Thyroid gland (tissue), 4 donors: ENCODE measurements around the gene CHRM5. TPM values are rescaled to one million over a fixed set of nuclear protein-coding genes. Genes with fewer than 3 reads are reported as not detected.

Source experiments
- DNase-seq, 2 donors: peaks; one replicate each; pipeline ENCODE4 v3.0.0-alpha.2; 2019
- H3K27ac ChIP-seq, 3 donors: fragments of 200-600 bp; sonication (generic); 1 replicate in 2 of 3; 2 replicates in 1 of 3; pipeline ENCODE4 v1.5.1; 2016 to 2019; ENCODE audit warnings: mild to moderate bottlenecking in 1 of 3, moderate library complexity in 1 of 3
- H3K27me3 ChIP-seq: fragments of 200-600 bp; sonication (generic); one replicate; pipeline ENCODE4 v1.5.1; 2019
- H3K36me3 ChIP-seq, 2 donors: fragments of 200-600 bp; sonication (generic); one replicate each; pipeline ENCODE4 v1.5.1; 2016 to 2019
- H3K4me1 ChIP-seq, 2 donors: fragments of 200-600 bp; sonication (generic); one replicate each; pipeline ENCODE4 v1.5.1; 2017 to 2019
- H3K4me3 ChIP-seq, 3 donors: fragments of 200-600 bp; sonication (generic); replicated peaks in 1 of 3; 1 replicate in 2 of 3; 2 replicates in 1 of 3; pipeline ENCODE4 v1.5.1; 2016; ENCODE audit warnings: mild to moderate bottlenecking in 1 of 3
- H3K9me3 ChIP-seq: fragments of 200-600 bp; sonication (generic); one replicate; pipeline ENCODE4 v1.5.1; 2017
- CTCF ChIP-seq, 6 experiments: fragments of 200-600 bp in 3 of 6; fragments of 450-650 bp in 3 of 6; sonication (generic) in 3 of 6; IDR thresholded peaks; one replicate each; pipeline ENCODE4 v1.5.1; 2016 to 2019; ENCODE audit warnings: antibody characterized with exemption in 6 of 6, mild to moderate bottlenecking in 2 of 6, inconsistent platforms in 1 of 6, moderate library complexity in 1 of 6
- POLR2A ChIP-seq, 2 donors: fragments of 450-650 bp; IDR thresholded peaks; one replicate each; pipeline ENCODE4 v1.6.1; 2017; ENCODE audit warnings: antibody characterized with exemption in 2 of 2, mild to moderate bottlenecking in 2 of 2, moderate library complexity in 1 of 2
- WGBS, 2 donors: methylation state at CpG; one replicate each; pipeline ENCODE4 v1.1.5; 2017; 5-methylcytosine and 5-hydroxymethylcytosine counted together
- intact Hi-C: fragments of 100-400 bp; cut with DNase I; formaldehyde crosslinking; loops from one replicate; pipeline ENCODE4 v1.15.1; 2023
- total RNA-seq, 4 donors: library from RNA; depleted of rRNA; stranded (reverse); fragments of >200 nt; gene quantifications; one replicate each; pipeline ENCODE4 v1.2.3, GENCODE V29; 2016

The CHRM5 gene
- total RNA-seq, 4 donors from 2014 or later = not detected

- intact Hi-C loops = no loop called here
- Histone ChIP-seq H3K27me3 (no peaks in the 10 kb centered on the region), H3K27ac (no peak overlapping the region), H3K9me3 (no peaks in the 10 kb centered on the region), H3K36me3 (no peaks in the 10 kb centered on the region), H3K4me3 (no peak overlapping the region), H3K4me1 (no peaks in the 10 kb centered on the region)
- DNase-seq = no peak
- no peak for TF ChIP-seq CTCF (IDR thresholded peaks at IDR 0.05)
- no peak for TF ChIP-seq POLR2A (IDR thresholded peaks at IDR 0.05)
- 96 to 97% methylated on average over 2 of the region's 2 CpGs for WGBS, 2 donors
Measured at GRCh38 chr15:33971811-33972210, 3.5 kb downstream of the CHRM5 start.

DNA sequence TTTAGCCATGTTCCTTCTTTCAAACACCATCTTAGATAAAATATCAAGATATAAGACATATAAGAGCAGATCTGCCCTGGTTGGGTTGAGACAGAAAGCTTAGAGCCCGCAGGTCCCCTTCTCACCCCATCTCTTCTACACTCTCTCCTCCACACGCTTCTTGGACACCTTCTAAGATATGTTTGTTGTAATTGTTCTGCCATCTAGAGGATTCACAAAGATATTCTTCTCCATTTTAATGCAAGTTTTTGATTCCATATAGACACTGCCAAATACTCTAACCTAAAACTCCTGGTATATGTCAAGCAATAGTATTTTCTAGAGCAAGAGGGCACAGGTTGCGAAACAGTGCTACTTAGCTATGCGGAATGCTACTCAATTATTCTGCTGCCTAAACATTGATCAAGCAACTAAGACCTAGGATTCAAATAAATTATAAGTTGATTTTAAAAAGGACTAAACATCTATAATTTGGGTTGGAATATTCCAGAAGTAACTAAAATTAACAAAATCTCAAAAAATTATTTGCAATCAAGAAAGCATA is 6.8 kb downstream of the CHRM5 start:
- intact Hi-C loops = no loop called here
- Histone ChIP-seq H3K36me3 (no peaks in the 10 kb centered on the region), H3K27me3 (no peaks in the 10 kb centered on the region), H3K4me3 (no peak overlapping the region), H3K9me3 (no peaks in the 10 kb centered on the region), H3K4me1 (no peaks in the 10 kb centered on the region), H3K27ac (no peak overlapping the region)
- no peak for TF ChIP-seq CTCF (IDR thresholded peaks at IDR 0.05)
- TF ChIP-seq POLR2A (IDR thresholded peaks at IDR 0.05) = no peak
- no peak for DNase-seq
- WGBS, 2 donors = 89 to 95% methylated on average over 4 of the region's 4 CpGs

DNA sequence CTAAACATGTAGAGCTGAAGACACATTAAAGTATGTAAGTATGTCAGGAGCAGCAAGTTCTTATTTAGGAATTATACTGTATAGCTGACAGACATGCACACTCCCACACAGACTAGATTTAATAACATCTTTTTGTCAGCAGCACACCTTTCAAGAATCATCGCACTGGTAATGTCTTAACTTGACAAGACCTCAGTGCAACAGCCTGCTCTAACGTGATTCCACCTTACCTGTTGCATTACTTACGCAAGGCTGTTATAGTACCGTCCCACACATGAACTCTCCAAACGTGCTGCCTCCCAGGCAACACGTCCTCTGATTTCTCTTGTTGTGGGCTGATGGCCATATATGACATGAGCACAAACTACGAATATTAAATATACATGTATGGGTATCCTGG is 11.9 kb downstream of the CHRM5 start:
- intact Hi-C loops = no loop called here
- no peaks in the 10 kb centered on the region for H3K27me3 ChIP-seq
- H3K4me1 ChIP-seq = no peaks in the 10 kb centered on the region
- H3K4me3 ChIP-seq = no peak overlapping the region
- WGBS, 2 donors = 66 to 67% methylated on average over 7 of the region's 7 CpGs
- TF ChIP-seq CTCF (IDR thresholded peaks at IDR 0.05) = no peak
- TF ChIP-seq POLR2A (IDR thresholded peaks at IDR 0.05) = no peak
- no peak overlapping the region for H3K27ac ChIP-seq
- DNase-seq = no peak
- H3K9me3 ChIP-seq = no peaks in the 10 kb centered on the region
- H3K36me3 ChIP-seq = no peaks in the 10 kb centered on the region

GRCh38 chr15:33982516-33982915 is 14.2 kb downstream of the CHRM5 start:
- Histone ChIP-seq H3K27ac (no peak overlapping the region), H3K27me3 (no peaks in the 10 kb centered on the region), H3K36me3 (no peaks in the 10 kb centered on the region), H3K9me3 (no peaks in the 10 kb centered on the region), H3K4me3 (no peak overlapping the region), H3K4me1 (no peaks in the 10 kb centered on the region)
- TF ChIP-seq POLR2A (IDR thresholded peaks at IDR 0.05) = no peak
- no peak for TF ChIP-seq CTCF (IDR thresholded peaks at IDR 0.05)
- intact Hi-C loops = no loop called here
- WGBS, 2 donors = 93 to 95% methylated on average over 1 of the region's 1 CpG
- no peak for DNase-seq

GRCh38 chr15:33985287-33985686 is 17.0 kb downstream of the CHRM5 start:
- no peaks in the 10 kb centered on the region for H3K36me3 ChIP-seq
- H3K27me3 ChIP-seq = no peaks in the 10 kb centered on the region
- H3K4me3 ChIP-seq = no peak overlapping the region
- no peak for DNase-seq
- H3K4me1 ChIP-seq = no peaks in the 10 kb centered on the region
- no peak for TF ChIP-seq CTCF (IDR thresholded peaks at IDR 0.05)
- 90 to 95% methylated on average over 1 of the region's 1 CpG for WGBS, 2 donors
- no peaks in the 10 kb centered on the region for H3K9me3 ChIP-seq
- no peak overlapping the region for H3K27ac ChIP-seq
- intact Hi-C loops = no loop called here
